ENCODE data around the gene LYPD3.

DNA sequence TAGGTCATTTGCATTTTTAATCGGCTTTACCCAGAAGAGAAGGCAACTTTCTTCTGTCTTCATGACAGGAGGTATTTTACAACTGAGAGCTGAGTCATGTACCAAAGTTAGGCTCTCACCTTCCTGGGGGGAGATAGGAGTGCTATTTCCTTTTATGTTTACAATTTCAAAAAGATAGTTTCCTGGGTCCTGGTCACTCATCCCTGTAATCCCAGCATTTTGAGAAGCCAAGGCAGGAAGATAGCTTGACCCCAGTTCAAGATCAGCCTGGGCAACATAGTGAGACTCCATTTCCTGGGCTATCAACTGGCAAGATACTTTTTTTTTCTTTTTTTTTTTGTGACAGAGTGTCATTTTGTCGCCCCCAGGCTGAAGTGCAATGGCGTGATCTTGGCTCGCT, 7.6 kb downstream of the LYPD3 start:
- TF ChIP-seq, protein P1, sequence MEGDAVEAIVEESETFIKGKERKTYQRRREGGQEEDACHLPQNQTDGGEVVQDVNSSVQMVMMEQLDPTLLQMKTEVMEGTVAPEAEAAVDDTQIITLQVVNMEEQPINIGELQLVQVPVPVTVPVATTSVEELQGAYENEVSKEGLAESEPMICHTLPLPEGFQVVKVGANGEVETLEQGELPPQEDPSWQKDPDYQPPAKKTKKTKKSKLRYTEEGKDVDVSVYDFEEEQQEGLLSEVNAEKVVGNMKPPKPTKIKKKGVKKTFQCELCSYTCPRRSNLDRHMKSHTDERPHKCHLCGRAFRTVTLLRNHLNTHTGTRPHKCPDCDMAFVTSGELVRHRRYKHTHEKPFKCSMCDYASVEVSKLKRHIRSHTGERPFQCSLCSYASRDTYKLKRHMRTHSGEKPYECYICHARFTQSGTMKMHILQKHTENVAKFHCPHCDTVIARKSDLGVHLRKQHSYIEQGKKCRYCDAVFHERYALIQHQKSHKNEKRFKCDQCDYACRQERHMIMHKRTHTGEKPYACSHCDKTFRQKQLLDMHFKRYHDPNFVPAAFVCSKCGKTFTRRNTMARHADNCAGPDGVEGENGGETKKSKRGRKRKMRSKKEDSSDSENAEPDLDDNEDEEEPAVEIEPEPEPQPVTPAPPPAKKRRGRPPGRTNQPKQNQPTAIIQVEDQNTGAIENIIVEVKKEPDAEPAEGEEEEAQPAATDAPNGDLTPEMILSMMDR (IDR thresholded peaks at IDR 0.05), result no peak
- no peak for TF ChIP-seq POLR2A (IDR thresholded peaks at IDR 0.05)

Data from Peyer's patch (tissue), 4 donors.